ENCODE results near the gene DTX1.

The DTX1 gene

DNA sequence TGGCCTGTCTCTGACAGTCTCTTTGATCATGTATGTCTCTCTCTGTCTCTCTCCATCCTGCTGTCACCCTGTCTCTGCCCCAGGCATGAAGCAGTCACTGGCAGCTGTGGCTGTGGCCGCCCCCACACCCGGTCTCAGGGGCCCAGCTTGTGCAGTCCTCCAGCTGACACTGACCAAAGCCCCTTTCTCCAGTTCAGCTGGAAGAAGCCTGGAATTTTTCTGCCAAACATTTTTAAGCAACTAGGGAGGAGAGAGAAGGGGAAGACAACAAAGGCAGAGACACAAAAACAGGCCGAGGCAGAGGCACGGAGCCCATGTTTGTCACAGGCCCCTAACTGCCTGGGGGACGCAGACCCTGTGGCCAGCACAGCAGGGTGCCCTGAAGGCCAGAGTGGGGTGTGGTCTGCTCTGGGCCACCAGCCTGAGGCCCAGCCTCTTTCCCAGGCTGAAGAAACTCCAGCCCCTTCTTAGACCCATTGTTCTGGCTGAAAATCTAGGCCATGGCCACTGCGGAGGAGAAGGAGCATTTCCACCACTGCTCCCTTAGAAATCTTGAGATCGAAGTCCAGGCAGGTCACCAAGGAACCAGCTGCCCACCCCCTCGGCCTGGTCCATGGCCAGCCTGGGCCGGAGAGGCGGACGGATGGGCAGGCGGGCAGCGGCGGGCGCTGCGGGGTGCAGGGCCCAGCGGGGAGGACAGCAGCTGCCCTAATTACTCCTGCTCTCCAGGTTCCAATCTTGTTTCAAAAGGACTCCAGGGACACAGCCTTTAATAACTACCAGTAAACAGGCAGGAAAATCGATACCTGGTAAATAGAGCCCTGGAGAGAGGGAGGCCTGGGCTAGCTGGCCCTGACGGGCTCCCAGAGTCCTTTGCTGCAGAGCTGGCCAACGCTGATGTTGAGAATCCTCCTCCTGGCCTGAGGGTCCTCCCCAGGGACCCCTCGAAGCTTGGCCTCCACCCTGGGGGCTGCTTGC is 14.9 kb downstream of the DTX1 start:
- no peak for DNase-seq

DNA sequence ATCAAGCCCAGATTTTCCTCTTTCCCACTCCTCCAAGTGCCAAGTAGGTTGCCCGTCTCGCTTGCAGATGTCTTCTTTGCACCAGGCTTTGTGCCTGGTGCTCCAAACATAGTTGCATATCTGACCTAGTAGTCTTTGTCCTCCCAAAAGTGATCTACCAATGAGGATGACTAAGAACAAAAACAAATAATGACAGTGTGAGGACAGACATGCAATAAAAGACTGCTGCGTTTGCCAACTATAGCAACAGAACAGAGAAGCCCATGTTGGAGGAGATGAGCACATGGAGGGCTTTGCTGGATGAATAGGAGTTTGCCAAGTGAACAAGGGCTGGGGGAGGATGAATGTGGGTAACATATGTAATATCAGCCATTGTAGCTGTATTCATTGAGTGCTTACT is 15.6 kb downstream of the DTX1 start:
- DNase-seq, result no peak

GRCh38 chr12:113073586-113073985 is 17.1 kb downstream of the DTX1 start:
- no peak for DNase-seq

DNA sequence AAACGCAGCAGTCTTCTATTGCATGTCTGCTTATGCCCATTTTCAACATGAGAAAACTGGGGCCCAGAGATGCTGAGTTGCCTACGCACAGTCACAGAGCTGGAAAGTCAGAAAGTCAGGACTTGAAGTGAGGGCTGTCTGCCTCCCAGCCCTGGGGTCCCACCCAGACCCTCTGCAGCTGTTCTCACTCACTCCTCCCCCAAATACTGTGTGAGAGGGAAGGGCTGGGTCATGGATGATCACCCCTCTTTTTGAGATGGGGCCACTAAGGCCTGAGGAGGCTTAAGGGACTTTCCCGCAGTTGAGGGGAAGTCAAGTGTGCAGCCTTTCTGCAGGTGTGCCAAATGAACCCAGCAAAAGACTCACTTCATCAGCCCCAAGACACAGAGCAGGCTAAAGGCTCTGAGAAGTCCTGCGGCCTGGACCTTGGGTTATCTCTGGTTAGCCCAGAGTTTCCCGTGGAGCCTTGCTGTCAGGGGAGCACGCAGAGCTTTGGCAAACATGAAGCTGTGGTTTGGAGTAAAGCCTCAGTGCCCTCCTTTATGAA is 18.7 kb downstream of the DTX1 start:
- no peak for DNase-seq

DNA sequence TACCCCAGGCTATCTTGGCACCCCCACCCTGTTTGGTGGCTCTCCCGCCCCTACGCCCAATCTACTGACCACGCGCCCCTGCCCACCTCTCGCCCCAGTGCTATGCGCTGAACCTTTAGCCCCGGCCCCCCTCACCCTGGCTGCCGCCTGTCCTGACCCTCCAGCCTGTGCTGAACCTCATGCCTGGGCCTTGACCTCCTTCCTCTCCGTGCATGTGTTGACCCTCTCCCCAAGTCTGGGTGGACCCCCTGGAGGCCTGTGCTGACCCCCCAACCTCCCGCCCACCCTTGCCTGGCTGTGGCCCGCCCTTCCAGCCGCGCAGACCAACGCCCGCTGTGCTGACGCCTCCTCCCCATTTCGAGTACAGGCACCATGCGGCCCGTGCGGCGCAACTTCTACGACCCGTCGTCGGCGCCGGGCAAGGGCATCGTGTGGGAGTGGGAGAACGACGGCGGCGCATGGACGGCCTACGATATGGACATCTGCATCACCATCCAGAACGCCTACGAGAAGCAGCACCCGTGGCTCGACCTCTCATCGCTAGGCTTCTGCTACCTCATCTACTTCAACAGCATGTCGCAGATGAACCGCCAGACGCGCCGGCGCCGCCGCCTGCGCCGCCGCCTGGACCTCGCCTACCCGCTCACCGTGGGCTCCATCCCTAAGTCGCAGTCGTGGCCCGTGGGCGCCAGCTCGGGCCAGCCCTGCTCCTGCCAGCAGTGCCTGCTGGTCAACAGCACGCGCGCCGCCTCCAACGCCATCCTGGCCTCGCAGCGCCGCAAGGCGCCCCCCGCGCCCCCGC is 20.7 kb downstream of the DTX1 start:
- DNase-seq, result no peak

DNA sequence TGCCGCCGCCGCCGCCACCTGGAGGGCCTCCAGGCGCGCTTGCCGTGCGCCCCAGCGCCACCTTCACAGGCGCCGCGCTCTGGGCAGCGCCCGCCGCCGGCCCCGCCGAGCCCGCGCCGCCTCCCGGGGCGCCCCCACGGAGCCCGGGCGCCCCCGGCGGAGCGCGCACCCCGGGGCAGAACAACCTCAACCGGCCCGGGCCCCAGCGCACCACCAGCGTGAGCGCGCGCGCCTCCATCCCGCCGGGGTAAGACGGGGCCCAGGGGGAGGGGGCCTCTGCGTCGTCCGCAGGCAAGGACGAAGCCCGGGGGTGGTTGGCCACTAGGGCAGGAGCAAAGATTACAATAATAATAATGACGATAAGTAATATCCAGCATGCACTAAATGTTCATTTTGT is 21.3 kb downstream of the DTX1 start:
- DNase-seq, result no peak

GRCh38 chr12:113081873-113082272 is 25.3 kb downstream of the DTX1 start:
- no peak for DNase-seq

DNA sequence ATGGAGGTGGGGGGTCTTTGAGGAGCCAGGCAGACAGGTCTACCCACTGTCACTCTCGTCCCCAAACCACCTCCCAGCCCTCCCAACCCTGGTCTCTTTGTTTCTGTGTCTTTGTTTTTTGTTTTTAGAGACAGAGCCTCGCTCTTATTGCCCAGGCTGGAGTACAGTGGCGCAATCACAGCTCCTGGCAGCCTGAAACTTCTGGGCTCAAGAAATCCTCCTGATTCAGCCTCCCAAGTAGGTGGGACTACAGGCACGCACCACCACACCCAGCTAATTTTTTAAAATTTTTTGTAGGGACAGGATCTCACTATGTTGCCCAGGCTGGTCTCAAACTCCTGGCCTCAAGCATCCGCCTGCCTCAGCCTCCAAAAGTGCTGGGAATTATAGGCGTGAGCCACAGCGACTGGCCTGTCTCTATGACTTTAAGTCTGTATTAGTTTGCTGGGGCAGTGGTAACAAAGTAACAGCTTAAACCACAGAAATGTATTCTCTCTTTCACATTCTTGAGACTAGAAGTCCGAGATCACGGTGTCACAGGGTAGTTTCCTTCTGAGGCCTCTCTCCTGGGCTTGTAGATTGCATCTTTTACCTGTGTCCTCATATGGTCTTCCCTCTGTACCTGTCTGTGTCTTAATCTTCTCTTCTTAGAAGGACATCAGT is 26.1 kb downstream of the DTX1 start:
- no peak for DNase-seq

GRCh38 chr12:113083863-113084435 is 27.4 kb downstream of the DTX1 start:
- no peak for DNase-seq

GRCh38 chr12:113086249-113087164 is 30.0 kb downstream of the DTX1 start:
- DNase-seq, result no peak

DNA sequence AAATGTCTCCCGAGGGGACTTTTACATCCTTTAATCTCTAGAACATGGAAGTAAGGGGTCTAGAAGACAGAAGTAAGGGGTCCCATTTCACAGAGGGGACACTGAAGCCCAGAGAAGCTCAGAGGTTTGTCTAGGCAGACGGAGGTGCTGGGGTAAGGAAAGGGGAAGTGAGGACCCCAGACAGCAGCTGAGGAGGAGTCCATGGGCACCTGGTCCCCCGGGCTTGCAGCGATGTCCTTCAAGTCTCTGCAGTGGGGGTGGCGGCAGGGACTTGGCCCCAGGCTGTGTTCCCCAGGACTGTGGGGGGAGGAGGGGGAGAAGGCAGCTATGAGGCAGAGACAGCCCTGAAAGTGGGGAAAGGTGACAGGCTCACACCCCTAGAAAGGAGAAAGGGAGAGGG is 30.7 kb downstream of the DTX1 start:
- DNase-seq, result no peak

GRCh38 chr12:113088037-113088436 is 31.5 kb downstream of the DTX1 start:
- no peak for DNase-seq

DNA sequence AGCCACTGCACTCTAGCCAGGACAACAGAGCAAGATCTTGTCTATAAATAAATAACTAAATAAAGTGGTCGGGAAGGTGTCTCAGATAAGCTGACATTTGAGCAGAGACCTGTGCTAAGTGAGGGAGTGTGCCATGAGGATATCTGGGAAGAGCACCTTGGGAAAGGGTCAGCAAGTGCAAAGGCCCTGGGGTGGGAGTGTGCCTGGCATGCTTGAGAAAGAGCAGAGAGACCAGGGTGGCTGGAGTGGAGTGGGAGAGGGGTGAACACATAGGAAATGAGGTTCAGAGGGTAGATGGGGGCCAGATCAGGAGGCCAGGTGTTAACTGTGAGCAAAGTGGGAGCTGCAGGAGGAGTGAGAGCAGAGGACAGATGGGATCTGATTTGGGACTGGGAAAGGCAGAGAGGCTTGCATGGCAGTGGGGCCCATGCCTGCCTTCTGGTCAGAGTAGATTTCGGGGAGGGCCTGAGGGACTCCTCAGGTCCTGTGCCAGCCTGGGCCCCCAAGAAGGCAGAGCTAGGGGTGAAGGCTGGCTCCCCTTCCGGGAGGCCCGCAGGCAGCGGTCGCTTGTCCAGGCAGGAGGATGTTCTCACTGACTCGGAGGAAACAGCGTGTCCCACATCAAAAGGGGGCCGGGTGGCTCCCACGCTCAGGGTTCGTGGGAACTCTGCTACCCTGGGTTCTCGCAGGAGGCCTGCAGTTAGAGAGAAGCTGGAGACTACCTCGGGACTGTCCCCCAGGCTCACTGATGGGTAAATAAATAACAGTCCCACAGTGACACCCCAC is 32.6 kb downstream of the DTX1 start:
- no peak for DNase-seq

- DNase-seq, result no peak
Measured at GRCh38 chr12:113089839-113090238, 33.3 kb downstream of the DTX1 start.

DNA sequence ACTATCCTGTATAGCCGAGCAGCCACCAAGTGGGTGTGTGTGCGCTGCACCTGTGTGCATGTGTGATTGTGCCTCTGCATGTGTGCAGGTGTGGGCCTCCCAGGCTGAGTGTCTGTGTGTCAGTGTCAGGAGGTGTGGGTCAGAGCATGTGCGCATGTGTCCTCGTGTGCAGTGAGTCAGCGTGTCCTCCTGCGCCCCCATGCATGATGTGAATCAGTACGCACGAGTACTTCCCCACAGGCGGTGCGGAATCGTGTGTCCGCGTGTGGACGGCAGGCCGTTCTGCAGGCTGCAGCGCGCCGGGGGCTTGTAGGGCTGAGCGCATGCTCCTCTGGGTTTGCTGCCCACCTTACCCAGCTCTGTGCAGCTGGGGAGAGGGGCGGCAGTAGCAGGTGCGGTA is 34.2 kb downstream of the DTX1 start:
- no peak for DNase-seq

DNA sequence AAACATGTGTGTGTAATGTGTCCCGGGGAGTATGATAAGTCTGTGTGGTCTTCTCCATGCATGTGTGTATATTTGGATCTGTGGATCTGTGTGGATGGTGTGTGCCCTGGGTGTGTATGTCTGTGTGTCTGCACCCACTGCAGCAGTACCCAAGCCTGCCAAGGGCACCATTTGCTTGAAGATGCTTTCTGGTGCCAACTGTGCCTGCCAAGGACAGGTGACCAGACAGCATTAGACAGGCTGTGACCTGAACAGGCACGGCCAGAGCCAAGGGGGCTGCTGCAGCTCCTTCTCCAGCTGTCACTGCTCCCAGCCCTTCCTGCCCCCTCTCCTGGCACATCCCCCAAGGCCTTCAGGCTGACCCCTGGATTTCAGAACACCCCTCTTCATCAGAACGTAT is 35.0 kb downstream of the DTX1 start:
- no peak for DNase-seq

- DNase-seq, result no peak
Measured at GRCh38 chr12:113092607-113093408, 36.3 kb downstream of the DTX1 start.

DNA sequence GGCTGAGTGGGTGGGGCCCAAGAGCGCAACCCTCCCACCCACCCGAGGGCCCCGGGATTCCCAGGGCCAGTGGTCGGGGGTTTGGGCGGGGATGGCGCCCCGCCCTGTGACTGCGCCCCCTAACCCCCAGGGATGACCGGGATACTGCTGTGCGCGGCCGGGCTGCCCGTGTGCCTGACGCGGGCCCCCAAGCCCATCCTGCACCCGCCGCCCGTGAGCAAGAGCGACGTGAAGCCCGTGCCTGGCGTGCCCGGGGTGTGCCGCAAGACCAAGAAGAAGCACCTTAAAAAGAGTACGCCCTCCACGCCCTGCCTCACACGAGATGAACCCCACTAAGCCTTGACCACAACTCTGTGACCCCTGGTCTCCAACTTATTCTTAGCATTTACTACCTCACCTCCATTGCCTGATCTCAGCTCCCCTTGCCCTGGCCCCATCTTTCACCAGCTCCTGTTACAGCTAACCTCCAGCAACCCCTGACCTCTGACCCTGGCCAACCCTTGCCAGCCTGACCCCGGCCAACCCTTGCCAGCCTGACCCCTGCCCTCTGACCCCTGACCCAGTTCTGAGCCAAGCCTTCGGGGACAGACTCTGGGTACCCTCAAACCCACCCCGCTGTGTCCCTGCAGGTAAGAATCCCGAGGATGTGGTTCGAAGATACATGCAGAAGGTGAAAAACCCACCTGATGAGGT is 37.0 kb downstream of the DTX1 start:
- no peak for DNase-seq

- no peak for DNase-seq
Measured at GRCh38 chr12:113094738-113095137, 38.2 kb downstream of the DTX1 start.
